SK-N-SH treated with all-trans-retinoic acid at 6 μM for 48 hours (cell line): ENCODE results near the gene CCSER1.

Source experiments
- ATAC-seq: fragments of 200-7000 bp; cut with Tn5 transposase; 3 replicates; pipeline ENCODE4 v1.9.1; 2020; ENCODE audit warnings: mild to moderate bottlenecking, moderate library complexity
- ARNTL ChIP-seq: fragments of 450-650 bp; formaldehyde crosslinking; IDR thresholded peaks from 2 replicates; pipeline ENCODE4 v1.5.0; 2020; ENCODE audit warnings: low read depth, mild to moderate bottlenecking, moderate library complexity, borderline replicate concordance
- BACH2 ChIP-seq: fragments of 250-450 bp; sonication (Bioruptor Pico); IDR thresholded peaks from 2 replicates; pipeline ENCODE4 v1.9.0; 2021; ENCODE audit warnings: mild to moderate bottlenecking, borderline replicate concordance
- CREB5 ChIP-seq: fragments of 250-450 bp; sonication (Bioruptor Pico); IDR thresholded peaks from 2 replicates; pipeline ENCODE4 v1.5.1; 2020; ENCODE audit warnings: low read depth, mild to moderate bottlenecking, moderate library complexity
- ESRRG ChIP-seq: fragments of 250-450 bp; sonication (Bioruptor Pico); IDR thresholded peaks from 2 replicates; pipeline ENCODE4 v1.6.1; 2021; ENCODE audit warnings: mild to moderate bottlenecking
- GLIS3 ChIP-seq: fragments of 250-450 bp; sonication (Bioruptor Pico); IDR thresholded peaks from 2 replicates; pipeline ENCODE4 v1.5.0; 2020; ENCODE audit warnings: mild to moderate bottlenecking, moderate library complexity
- ISL1 ChIP-seq: fragments of 250-450 bp; sonication (Bioruptor Pico); IDR thresholded peaks from 2 replicates; pipeline ENCODE4 v2.1.2; 2022; ENCODE audit warnings: mild to moderate bottlenecking, moderate library complexity
- OSR1 ChIP-seq: fragments of 250-450 bp; sonication (Bioruptor Pico); IDR thresholded peaks from 2 replicates; pipeline ENCODE4 v1.8.0; 2022; ENCODE audit warnings: moderate library complexity, mild to moderate bottlenecking, inconsistent platforms
- PATZ1 ChIP-seq: fragments of 250-450 bp; sonication (Bioruptor Pico); IDR thresholded peaks from 2 replicates; pipeline ENCODE4 v1.8.0; 2020; ENCODE audit warnings: mild to moderate bottlenecking, moderate library complexity, borderline replicate concordance
- POU6F1 ChIP-seq: fragments of 250-450 bp; sonication (Bioruptor Pico); IDR thresholded peaks from 2 replicates; pipeline ENCODE4 v1.8.0; 2021; ENCODE audit warnings: low read depth, mild to moderate bottlenecking, moderate library complexity, borderline replicate concordance
- RARB ChIP-seq: fragments of 250-450 bp; sonication (Bioruptor Pico); IDR thresholded peaks from 2 replicates; pipeline ENCODE4 v1.8.0; 2021; ENCODE audit warnings: mild to moderate bottlenecking, moderate library complexity
- SNAI2 ChIP-seq: fragments of 250-450 bp; sonication (Bioruptor Pico); IDR thresholded peaks from 2 replicates; pipeline ENCODE4 v1.5.0; 2020; ENCODE audit warnings: mild to moderate bottlenecking, moderate library complexity
- TOX ChIP-seq: fragments of 250-450 bp; sonication (Bioruptor Pico); IDR thresholded peaks from 2 replicates; pipeline ENCODE4 v1.8.0; 2021; ENCODE audit warnings: mild to moderate bottlenecking, moderate library complexity, borderline replicate concordance
- ZC3H10 ChIP-seq: fragments of 250-450 bp; sonication (Bioruptor Pico); IDR thresholded peaks from 2 replicates; pipeline ENCODE4 v1.5.1; 2021; ENCODE audit warnings: mild to moderate bottlenecking, moderate library complexity
- ZFP3 ChIP-seq: fragments of 250-450 bp; sonication (Bioruptor Pico); IDR thresholded peaks from 2 replicates; pipeline ENCODE4 v1.5.0; 2020; ENCODE audit warnings: mild to moderate bottlenecking, moderate library complexity
- ZFP30 ChIP-seq: fragments of 450-650 bp; formaldehyde crosslinking; IDR thresholded peaks from 2 replicates; pipeline ENCODE4 v1.5.0; 2022; ENCODE audit warnings: mild to moderate bottlenecking, moderate library complexity
- ZNF565 ChIP-seq: fragments of 450-650 bp; formaldehyde crosslinking; conservative IDR thresholded peaks from 2 replicates; pipeline ENCODE4 v1.5.0; 2020; ENCODE audit warnings: low read depth, mild to moderate bottlenecking, moderate library complexity
- ZNF8 ChIP-seq: fragments of 450-650 bp; formaldehyde crosslinking; IDR thresholded peaks from 2 replicates; pipeline ENCODE4 v1.5.0; 2020; ENCODE audit warnings: mild to moderate bottlenecking, moderate library complexity
- TF ChIP-seq, protein P1 (sequence below): fragments of 250-450 bp; sonication (Bioruptor Pico); IDR thresholded peaks from 2 replicates; pipeline ENCODE4 v1.5.1; 2021; ENCODE audit warnings: mild to moderate bottlenecking, moderate library complexity

CCSER1 gene

DNA sequence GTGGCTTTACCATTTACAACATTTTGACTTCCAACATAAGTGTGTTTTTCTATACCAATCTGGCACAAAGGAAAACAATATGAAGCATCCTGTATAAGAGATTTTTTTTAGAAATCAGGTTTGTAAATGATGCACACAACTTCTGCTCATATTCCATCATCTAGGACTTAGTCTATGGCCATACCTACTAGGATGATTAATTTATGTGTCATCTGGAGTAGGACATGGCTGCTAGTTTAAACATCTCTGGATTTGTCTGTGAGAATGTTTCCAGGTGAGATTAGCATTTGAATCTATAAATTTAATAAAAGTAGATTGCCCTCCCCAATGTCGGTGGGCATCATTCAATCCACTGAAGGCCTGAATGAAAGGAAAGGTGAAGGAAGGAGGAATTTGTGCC lies 1493.8 kb downstream of the CCSER1 start:
- TF ChIP-seq PATZ1 (CRISPR knock-in tag) (no peak), ZNF8 (no peak), TOX (CRISPR knock-in tag) (no peak), SNAI2 (CRISPR knock-in tag) (no peak), ARNTL (CRISPR knock-in tag) (no peak), RARB (CRISPR knock-in tag) (no peak), ZC3H10 (CRISPR knock-in tag) (no peak), GLIS3 (CRISPR knock-in tag) (no peak), ZNF565 (CRISPR knock-in tag) (no peak), BACH2 (CRISPR knock-in tag) (no peak), ISL1 (CRISPR knock-in tag) (no peak), CREB5 (CRISPR knock-in tag) (no peak), ZFP30 (no peak), POU6F1 (CRISPR knock-in tag) (no peak), ESRRG (CRISPR knock-in tag) (no peak), OSR1 (no peak)
- TF ChIP-seq, protein P1, sequence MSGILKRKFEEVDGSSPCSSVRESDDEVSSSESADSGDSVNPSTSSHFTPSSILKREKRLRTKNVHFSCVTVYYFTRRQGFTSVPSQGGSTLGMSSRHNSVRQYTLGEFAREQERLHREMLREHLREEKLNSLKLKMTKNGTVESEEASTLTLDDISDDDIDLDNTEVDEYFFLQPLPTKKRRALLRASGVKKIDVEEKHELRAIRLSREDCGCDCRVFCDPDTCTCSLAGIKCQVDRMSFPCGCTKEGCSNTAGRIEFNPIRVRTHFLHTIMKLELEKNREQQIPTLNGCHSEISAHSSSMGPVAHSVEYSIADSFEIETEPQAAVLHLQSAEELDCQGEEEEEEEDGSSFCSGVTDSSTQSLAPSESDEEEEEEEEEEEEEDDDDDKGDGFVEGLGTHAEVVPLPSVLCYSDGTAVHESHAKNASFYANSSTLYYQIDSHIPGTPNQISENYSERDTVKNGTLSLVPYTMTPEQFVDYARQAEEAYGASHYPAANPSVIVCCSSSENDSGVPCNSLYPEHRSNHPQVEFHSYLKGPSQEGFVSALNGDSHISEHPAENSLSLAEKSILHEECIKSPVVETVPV (CRISPR knock-in tag), result no peak
- no peak for ATAC-seq

DNA sequence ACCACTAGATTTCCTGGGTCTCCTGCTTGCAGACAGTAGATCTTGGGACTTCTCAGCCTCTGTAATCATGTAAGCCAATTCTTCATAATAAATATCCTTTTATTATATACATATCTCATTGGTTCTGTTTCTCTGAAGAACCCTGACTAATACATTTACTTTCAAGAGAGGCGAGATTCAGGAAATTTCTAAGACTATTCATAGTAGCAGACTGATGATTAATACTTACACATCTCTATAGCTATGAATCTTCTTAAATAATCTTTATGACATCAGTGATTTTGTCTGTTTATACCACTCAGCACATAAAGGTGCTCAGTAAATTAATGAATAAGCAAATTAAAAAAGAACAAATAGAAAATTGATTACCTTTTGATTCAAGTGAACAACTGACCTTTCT lies 1494.3 kb downstream of the CCSER1 start:
- no peak for TF ChIP-seq PATZ1 (CRISPR knock-in tag)
- no peak for TF ChIP-seq POU6F1 (CRISPR knock-in tag)
- no peak for TF ChIP-seq ISL1 (CRISPR knock-in tag)
- no peak for TF ChIP-seq ZNF565 (CRISPR knock-in tag)
- no peak for TF ChIP-seq GLIS3 (CRISPR knock-in tag)
- no peak for TF ChIP-seq ZNF8
- TF ChIP-seq BACH2 (CRISPR knock-in tag), result no peak
- TF ChIP-seq RARB (CRISPR knock-in tag), result no peak
- no peak for TF ChIP-seq ZFP3 (CRISPR knock-in tag)
- TF ChIP-seq SNAI2 (CRISPR knock-in tag), result no peak
- TF ChIP-seq, protein P1 (CRISPR knock-in tag), result no peak
- ATAC-seq, result no peak
